NB4 (cell line): ENCODE measurements around the gene C3orf22.

Experiments
- MYC ChIP-seq: IDR thresholded peaks from 2 replicates; pipeline ENCODE4 v1.6.1; 2011; ENCODE audit warnings: low read depth, low read length
- POLR2A ChIP-seq: IDR thresholded peaks from 2 replicates; pipeline ENCODE4 v1.6.1; 2011; ENCODE audit warnings: mild to moderate bottlenecking; ENCODE audit not compliant: insufficient read length; ENCODE audit errors: extremely low read depth
- TF ChIP-seq, protein P1 (sequence below): IDR thresholded peaks from one replicate; pipeline ENCODE4 v1.5.1; 2012; ENCODE audit warnings: low read depth, low read length
- TF ChIP-seq, protein P2 (sequence below): IDR thresholded peaks from 2 replicates; pipeline ENCODE4 v1.6.1; 2011; ENCODE audit warnings: low read depth, low read length

DNA sequence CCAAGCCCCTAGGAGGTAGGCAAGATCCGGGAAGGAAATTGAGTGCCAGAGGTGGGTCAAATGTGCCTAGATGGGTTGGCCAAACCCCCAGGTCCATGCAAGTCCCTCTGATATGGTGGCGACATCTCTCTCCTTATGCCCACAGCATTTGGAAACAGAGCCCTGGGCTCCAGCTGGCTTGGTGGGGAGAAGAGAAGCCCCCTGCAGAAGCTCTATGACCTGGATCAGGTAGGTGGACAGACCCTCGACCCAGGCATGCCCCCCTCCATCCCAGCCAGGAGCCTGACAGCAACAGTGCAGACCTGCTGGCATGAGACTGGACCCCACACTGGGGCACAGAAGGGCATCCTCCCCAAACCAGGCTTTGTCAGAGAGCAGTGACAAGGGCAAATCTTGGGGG is 22.6 kb downstream of the C3orf22 start:
- TF ChIP-seq, protein P1, sequence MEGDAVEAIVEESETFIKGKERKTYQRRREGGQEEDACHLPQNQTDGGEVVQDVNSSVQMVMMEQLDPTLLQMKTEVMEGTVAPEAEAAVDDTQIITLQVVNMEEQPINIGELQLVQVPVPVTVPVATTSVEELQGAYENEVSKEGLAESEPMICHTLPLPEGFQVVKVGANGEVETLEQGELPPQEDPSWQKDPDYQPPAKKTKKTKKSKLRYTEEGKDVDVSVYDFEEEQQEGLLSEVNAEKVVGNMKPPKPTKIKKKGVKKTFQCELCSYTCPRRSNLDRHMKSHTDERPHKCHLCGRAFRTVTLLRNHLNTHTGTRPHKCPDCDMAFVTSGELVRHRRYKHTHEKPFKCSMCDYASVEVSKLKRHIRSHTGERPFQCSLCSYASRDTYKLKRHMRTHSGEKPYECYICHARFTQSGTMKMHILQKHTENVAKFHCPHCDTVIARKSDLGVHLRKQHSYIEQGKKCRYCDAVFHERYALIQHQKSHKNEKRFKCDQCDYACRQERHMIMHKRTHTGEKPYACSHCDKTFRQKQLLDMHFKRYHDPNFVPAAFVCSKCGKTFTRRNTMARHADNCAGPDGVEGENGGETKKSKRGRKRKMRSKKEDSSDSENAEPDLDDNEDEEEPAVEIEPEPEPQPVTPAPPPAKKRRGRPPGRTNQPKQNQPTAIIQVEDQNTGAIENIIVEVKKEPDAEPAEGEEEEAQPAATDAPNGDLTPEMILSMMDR = no peak
- TF ChIP-seq POLR2A (no peak), MYC (no peak)
- TF ChIP-seq, protein P2, sequence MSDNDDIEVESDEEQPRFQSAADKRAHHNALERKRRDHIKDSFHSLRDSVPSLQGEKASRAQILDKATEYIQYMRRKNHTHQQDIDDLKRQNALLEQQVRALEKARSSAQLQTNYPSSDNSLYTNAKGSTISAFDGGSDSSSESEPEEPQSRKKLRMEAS = no peak
